Adrenal gland (tissue), 5 donors: ENCODE data around the gene CNGB1.

Source experiments
- POLR2A ChIP-seq, 2 donors: fragments of 450-650 bp; IDR thresholded peaks; one replicate each; pipeline ENCODE4 v1.6.1; 2017; ENCODE audit warnings: antibody characterized with exemption in 2 of 2, mild to moderate bottlenecking in 2 of 2, moderate library complexity in 1 of 2
- TF ChIP-seq, protein P1 (sequence below), 6 experiments: fragments of 450-650 bp in 4 of 6; fragments of 200-600 bp in 2 of 6; sonication (generic) in 1 of 6; IDR thresholded peaks; 1 replicate in 5 of 6; 2 replicates in 1 of 6; pipeline versions ENCODE4 v1.5.1 to v1.8.0; 2016 to 2021; ENCODE audit warnings: antibody characterized with exemption in 6 of 6, mild to moderate bottlenecking in 2 of 6, moderate library complexity in 1 of 6
- donor health status: DM: no; HTN: no; CAD: no.

DNA sequence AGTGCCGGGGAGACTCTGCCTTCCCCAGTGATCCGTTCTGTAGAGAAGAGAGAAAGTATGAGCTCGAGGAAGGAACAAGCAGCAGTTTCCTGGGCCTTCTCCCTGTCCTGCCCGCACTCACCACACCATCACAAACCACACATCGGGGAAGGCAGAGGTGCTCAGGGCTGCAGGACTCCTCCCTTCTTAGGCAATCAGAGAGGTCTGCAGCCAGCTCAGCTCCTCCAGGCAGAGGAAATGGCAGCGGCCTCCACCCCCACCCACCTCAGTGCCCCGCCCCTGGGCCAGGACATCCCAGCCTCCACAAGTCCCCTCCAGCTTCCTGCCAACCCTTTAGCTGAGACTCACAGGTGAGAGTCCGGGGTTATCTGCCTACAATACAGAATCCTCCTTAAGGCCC, 27.6 kb upstream of the CNGB1 start:
- TF ChIP-seq, protein P1, sequence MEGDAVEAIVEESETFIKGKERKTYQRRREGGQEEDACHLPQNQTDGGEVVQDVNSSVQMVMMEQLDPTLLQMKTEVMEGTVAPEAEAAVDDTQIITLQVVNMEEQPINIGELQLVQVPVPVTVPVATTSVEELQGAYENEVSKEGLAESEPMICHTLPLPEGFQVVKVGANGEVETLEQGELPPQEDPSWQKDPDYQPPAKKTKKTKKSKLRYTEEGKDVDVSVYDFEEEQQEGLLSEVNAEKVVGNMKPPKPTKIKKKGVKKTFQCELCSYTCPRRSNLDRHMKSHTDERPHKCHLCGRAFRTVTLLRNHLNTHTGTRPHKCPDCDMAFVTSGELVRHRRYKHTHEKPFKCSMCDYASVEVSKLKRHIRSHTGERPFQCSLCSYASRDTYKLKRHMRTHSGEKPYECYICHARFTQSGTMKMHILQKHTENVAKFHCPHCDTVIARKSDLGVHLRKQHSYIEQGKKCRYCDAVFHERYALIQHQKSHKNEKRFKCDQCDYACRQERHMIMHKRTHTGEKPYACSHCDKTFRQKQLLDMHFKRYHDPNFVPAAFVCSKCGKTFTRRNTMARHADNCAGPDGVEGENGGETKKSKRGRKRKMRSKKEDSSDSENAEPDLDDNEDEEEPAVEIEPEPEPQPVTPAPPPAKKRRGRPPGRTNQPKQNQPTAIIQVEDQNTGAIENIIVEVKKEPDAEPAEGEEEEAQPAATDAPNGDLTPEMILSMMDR (IDR thresholded peaks at IDR 0.05) = no peak
- TF ChIP-seq POLR2A (IDR thresholded peaks at IDR 0.05) = no peak
